Common myeloid progenitor, CD34-positive (primary cell): ENCODE measurements around the gene POLR2J.

Experiments
- CTCF ChIA-PET: fragments of 350-600 bp; sonication (Branson Sonifier 250); formaldehyde crosslinking; loops from one replicate; lab custom pipeline; 2021; ENCODE audit warnings: antibody characterized with exemption; lab: Charles Lee
- POLR2A ChIA-PET: fragments of 350-600 bp; sonication (Branson Sonifier 250); formaldehyde crosslinking; loops from one replicate; lab custom pipeline; 2021; ENCODE audit warnings: antibody characterized with exemption; lab: Charles Lee
- DNase-seq, 3 donors: peaks; one replicate each; pipeline versions ENCODE4 v3.0.0 to v3.0.0-alpha.2; 2013
- H3K27ac ChIP-seq, 2 experiments: 1 replicate in 1 of 2; 2 replicates in 1 of 2; pipeline ENCODE4 v1.7.0; 2013; ENCODE audit warnings: inconsistent platforms in 2 of 2, low read length in 2 of 2, mild to moderate bottlenecking in 2 of 2, low read depth in 1 of 2, moderate library complexity in 1 of 2; ENCODE audit not compliant: severe bottlenecking in 2 of 2, insufficient read depth in 1 of 2, poor library complexity in 1 of 2
- H3K27me3 ChIP-seq, 5 experiments: replicated peaks in 2 of 5; 1 replicate in 3 of 5; 2 replicates in 2 of 5; pipeline versions ENCODE4 v1.6.1 to v1.7.0; 2013; ENCODE audit warnings: low read length in 4 of 5, mild to moderate bottlenecking in 2 of 5, moderate library complexity in 2 of 5, inconsistent platforms in 1 of 5; ENCODE audit not compliant: insufficient read depth in 5 of 5, control insufficient read depth in 4 of 5
- H3K36me3 ChIP-seq, 4 experiments: 1 replicate in 2 of 4; 2 replicates in 2 of 4; pipeline versions ENCODE4 v1.6.1 to v1.7.0; 2013; ENCODE audit warnings: low read length in 3 of 4, control low read depth in 1 of 4, mild to moderate bottlenecking in 1 of 4; ENCODE audit not compliant: control insufficient read depth in 4 of 4, insufficient read depth in 4 of 4
- H3K4me1 ChIP-seq, 4 experiments: 1 replicate in 3 of 4; 2 replicates in 1 of 4; pipeline versions ENCODE4 v1.6.1 to v1.7.1; 2013; ENCODE audit warnings: low read length in 3 of 4, mild to moderate bottlenecking in 3 of 4, control low read depth in 1 of 4, inconsistent platforms in 1 of 4, moderate library complexity in 1 of 4; ENCODE audit not compliant: control insufficient read depth in 4 of 4, insufficient read depth in 4 of 4; ENCODE audit errors: control extremely low read depth in 1 of 4
- H3K4me3 ChIP-seq, 7 experiments: 1 replicate in 4 of 7; 2 replicates in 3 of 7; pipeline versions ENCODE4 v1.5.1 to v1.7.0; 2013; ENCODE audit warnings: mild to moderate bottlenecking in 7 of 7, low read length in 6 of 7, moderate library complexity in 6 of 7, inconsistent platforms in 2 of 7, low read depth in 2 of 7, control low read depth in 1 of 7; ENCODE audit not compliant: insufficient read depth in 4 of 7, control insufficient read depth in 1 of 7; ENCODE audit errors: extremely low read depth in 1 of 7
- H3K9me3 ChIP-seq, 5 experiments: 1 replicate in 4 of 5; 2 replicates in 1 of 5; pipeline versions ENCODE4 v1.6.1 to v1.7.1; 2013; ENCODE audit warnings: low read length in 4 of 5, mild to moderate bottlenecking in 2 of 5, inconsistent platforms in 1 of 5, low read depth in 1 of 5, moderate library complexity in 1 of 5; ENCODE audit not compliant: control insufficient read depth in 4 of 5, insufficient read depth in 2 of 5; ENCODE audit errors: control extremely low read depth in 1 of 5
- WGBS: methylation state at CpG from one replicate; pipeline ENCODE4 v1.1.5; 2013; ENCODE audit not compliant: insufficient coverage; 5-methylcytosine and 5-hydroxymethylcytosine counted together

POLR2J gene

DNA sequence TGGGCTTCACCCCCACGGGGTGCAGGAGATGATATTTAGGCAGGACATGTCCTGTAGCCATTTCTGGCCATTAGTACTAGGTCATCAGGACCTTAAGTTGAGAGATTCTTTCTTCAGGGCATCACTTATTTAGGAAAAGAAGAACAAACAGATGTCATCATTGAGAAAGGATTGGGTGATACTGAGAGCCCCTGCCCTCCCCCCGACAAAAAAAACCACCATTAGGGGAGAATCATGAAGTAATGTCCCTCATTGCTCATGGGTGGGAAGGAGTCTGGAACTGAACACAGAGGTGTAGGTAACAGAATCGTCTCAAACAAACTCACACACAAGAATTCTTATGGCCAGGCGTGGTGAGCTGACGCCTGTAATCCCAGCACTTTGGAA, 51.7 kb downstream of the POLR2J start:
- peak overlapping the region in 6 of 7 experiments; percentile 13 to 73 (median 41) for H3K4me3 ChIP-seq
- ChIA-PET POLR2A (no interaction called here), CTCF (interaction anchor here (56.5 to 63.4 kb wide), 2 partner anchors 8 to 15 kb away, joined by 1488 read pairs; partner anchors contain the start of genes ALKBH4, LRWD1, ORAI2 and PRKRIP1)
- no peaks in the 10 kb centered on the region for H3K27me3 ChIP-seq
- peaks cover 16 to 89% (median 78%) of the 10 kb centered on the region in 4 experiments for H3K4me1 ChIP-seq
- H3K27ac ChIP-seq: peak overlapping the region; percentile 98
- H3K9me3 ChIP-seq: no peaks in the 10 kb centered on the region
- H3K36me3 ChIP-seq: peaks cover 0 to 20% (median 3%) of the 10 kb centered on the region in 4 experiments
- peak in 2 of 3 donors; percentile 40 to 41 for DNase-seq
- 68% methylated on average over 4 of the region's 5 CpGs for WGBS

DNA sequence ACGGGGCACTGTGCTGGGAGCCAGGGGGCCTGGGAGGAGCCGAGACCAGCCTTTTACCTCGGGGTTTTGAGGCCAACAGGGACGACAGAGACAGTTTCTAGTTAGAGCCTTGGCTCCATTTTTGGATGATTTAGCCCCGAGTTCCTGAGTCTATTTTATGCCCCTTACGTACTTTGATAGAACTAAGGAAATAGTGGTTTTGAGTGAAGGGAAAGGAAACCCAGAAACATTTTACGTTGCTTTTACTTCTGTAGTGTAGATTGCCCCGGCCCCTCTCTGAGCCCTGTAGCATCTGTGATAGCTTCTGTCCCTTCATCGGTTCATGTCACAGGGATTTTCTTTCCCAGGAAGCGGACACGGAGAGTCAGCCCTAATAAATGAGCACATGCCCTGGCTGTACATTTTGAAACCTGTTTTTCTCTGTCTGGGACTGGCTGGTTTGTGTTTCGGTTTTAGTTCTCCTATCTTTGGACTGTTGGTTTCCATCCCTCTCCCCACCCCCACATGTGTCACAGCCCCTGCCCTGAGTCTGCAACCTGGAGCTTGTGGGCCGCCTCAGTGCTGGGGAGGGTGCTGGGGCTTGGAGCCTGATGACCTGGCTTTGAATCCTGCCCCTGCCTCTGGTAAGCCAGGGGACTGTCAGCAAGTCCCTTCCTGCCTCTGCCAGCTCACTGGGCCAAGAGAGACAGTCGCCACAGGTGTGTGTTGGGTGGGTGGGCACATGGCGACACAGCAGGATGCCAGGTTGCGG, 52.3 kb downstream of the POLR2J start:
- ChIA-PET POLR2A (no interaction called here), CTCF (interaction anchor here (56.5 to 63.4 kb wide), 2 partner anchors 8 to 16 kb away, joined by 1488 read pairs; partner anchors contain the start of genes ALKBH4, LRWD1, ORAI2 and PRKRIP1)
- Histone ChIP-seq H3K4me3 (peak overlapping the region in 6 of 7 experiments; percentile 31 to 73 (median 44)), H3K9me3 (no peaks in the 10 kb centered on the region), H3K36me3 (peaks cover 0 to 20% (median 3%) of the 10 kb centered on the region in 4 experiments), H3K27me3 (no peaks in the 10 kb centered on the region), H3K4me1 (peaks cover 17 to 88% (median 77%) of the 10 kb centered on the region in 4 experiments), H3K27ac (peak overlapping the region; percentile 98)
- peak; percentile 74 to 90 (median 90) for DNase-seq
- 4% methylated on average over 13 of the region's 16 CpGs for WGBS

DNA sequence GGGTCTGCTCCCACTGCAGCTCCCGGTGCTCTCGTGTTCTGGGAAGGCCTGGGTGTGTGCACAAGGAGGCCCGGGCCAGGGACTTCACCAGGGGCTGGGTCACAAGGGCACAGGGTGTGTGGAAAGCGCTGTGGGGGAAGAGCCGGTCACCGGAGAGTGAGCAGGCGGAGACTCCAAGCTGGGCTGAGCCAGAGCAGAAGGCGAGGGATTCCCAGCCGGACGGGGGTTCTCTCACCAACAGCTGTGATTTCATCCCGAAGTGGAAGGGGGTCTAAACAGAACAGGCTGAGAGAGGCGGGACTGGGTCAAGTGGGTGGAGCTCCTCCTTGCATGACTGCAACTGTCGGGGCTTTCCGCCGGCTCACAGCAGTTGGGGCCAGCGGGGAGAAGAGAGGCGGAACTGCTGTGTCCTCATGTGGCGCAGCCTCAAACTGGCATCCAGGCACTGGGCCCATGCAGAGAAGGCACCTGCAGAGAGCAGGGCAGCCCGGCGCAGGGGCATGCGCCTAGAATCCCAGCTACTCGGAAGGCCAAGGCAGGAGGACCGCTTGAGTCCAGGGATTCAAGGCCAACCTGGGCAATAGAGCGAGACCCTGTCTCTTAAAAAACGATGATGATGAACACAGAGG, 53.0 kb downstream of the POLR2J start:
- 34% methylated on average over 23 of the region's 25 CpGs for WGBS
- Histone ChIP-seq H3K27ac (peak overlapping the region; percentile 98), H3K27me3 (no peaks in the 10 kb centered on the region), H3K4me1 (peaks cover 15 to 87% (median 76%) of the 10 kb centered on the region in 4 experiments), H3K36me3 (peaks cover 0 to 20% (median 3%) of the 10 kb centered on the region in 4 experiments), H3K9me3 (no peaks in the 10 kb centered on the region), H3K4me3 (peak overlapping the region in 5 of 7 experiments; percentile 31 to 73 (median 46))
- CTCF ChIA-PET: interaction anchor here (56.5 to 63.4 kb wide), 2 partner anchors 7 to 17 kb away, joined by 1488 read pairs; partner anchors contain the start of genes ALKBH4, LRWD1, ORAI2 and PRKRIP1
- peak; percentile 81 to 94 (median 93) for DNase-seq
- POLR2A ChIA-PET: interaction anchor here (0.7 to 1.0 kb wide), 2 partner anchors 13 to 14 kb away, joined by 3 read pairs; no protein-coding TSS in a partner anchor

DNA sequence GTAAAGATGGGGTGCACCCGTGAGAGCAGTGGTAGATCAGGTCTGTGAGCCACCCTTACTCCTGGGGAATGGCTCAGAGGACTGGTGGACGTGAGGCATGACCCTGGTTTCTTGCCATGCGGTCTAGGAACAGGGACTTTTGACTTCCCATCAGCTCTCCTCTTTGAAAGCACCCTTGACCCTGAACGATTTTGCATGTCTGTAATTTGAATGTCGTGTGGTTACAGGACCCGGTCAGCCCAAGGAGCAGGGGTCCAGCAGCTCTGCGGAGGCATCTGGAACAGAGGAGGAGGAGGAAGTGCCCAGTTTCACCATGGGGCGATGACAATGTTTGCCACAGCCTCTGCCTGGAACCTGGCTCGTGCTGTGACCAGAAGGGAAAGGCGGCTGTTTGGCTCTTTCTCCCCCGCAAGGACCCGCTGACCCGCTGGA, 53.9 kb downstream of the POLR2J start:
- Histone ChIP-seq H3K36me3 (peaks cover 0 to 20% (median 3%) of the 10 kb centered on the region in 4 experiments), H3K27ac (peak overlapping the region; percentile 98), H3K9me3 (no peaks in the 10 kb centered on the region), H3K4me3 (no peak overlapping the region), H3K4me1 (peaks cover 21 to 87% (median 79%) of the 10 kb centered on the region in 4 experiments), H3K27me3 (no peaks in the 10 kb centered on the region)
- ChIA-PET CTCF (interaction anchor here (56.5 to 63.4 kb wide), 2 partner anchors 6 to 17 kb away, joined by 1488 read pairs; partner anchors contain the start of genes ALKBH4, LRWD1, ORAI2 and PRKRIP1), POLR2A (interaction anchor here (1.0 kb wide), 1 partner anchor 12 kb away, joined by 3 read pairs; no protein-coding TSS in a partner anchor)
- 89% methylated on average over 8 of the region's 13 CpGs for WGBS
- DNase-seq: no peak

DNA sequence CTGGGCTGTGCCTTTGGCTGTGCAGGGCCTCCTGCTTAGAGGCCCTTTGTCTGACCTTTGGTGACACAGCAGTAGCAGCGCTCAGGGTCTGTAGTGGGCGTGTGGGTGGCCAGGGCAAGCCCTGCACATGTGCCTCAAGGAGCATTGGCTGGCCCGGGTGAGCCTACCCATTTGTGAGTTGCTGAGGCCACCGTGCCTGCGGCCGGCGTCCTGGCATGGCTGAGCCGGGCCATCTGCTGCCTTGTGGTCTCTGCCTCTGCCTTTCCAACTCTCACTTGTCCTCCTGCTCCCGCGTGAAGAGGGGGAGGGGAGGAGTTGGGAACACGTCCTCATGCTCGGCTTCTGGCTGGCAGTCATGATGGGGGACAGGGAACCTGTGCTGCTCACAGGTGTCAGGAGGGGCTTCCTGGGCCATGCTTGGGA, 54.6 kb downstream of the POLR2J start:
- Histone ChIP-seq H3K36me3 (peaks cover 0 to 22% (median 5%) of the 10 kb centered on the region in 4 experiments), H3K4me3 (no peak overlapping the region), H3K4me1 (peaks cover 21 to 87% (median 78%) of the 10 kb centered on the region in 4 experiments), H3K9me3 (no peaks in the 10 kb centered on the region), H3K27ac (peak overlapping the region; percentile 98), H3K27me3 (no peaks in the 10 kb centered on the region)
- 91% methylated on average over 10 of the region's 12 CpGs for WGBS
- POLR2A ChIA-PET: no interaction called here
- CTCF ChIA-PET: interaction anchor here (56.5 to 63.4 kb wide), 2 partner anchors 5 to 18 kb away, joined by 1488 read pairs; partner anchors contain the start of genes ALKBH4, LRWD1, ORAI2 and PRKRIP1
- DNase-seq: no peak
